Prostate gland (tissue), 2 donors: ENCODE measurements around the gene CNTN5. TPM values are rescaled to one million over a fixed set of nuclear protein-coding genes. Genes with fewer than 3 reads are reported as not detected.
"Not testable (repeated sequence)": the region's sequence is repeated elsewhere in the genome, so short reads cannot be mapped to it uniquely, and the experiment has no call there.

ENCODE experiments used
- DNase-seq: peaks from one replicate; pipeline ENCODE4 v3.0.0-alpha.2; 2019; ENCODE audit warnings: low spot score
- H3K27ac ChIP-seq, 2 donors: fragments of 200-600 bp; sonication (generic); 2 replicates each; pipeline ENCODE4 v1.5.1; 2017 to 2019
- H3K27me3 ChIP-seq: fragments of 200-600 bp; sonication (generic); replicated peaks from 2 replicates; pipeline ENCODE4 v1.5.1; 2019; ENCODE audit not compliant: insufficient read depth
- H3K36me3 ChIP-seq, 2 donors: fragments of 200-600 bp; sonication (generic); 1 replicate in 1 of 2; 2 replicates in 1 of 2; pipeline versions ENCODE4 v1.5.1 to v1.8.1; 2017 to 2019
- H3K4me1 ChIP-seq: fragments of 200-600 bp; sonication (generic); replicated peaks from 2 replicates; pipeline ENCODE4 v1.5.1; 2019
- H3K4me3 ChIP-seq, 2 donors: fragments of 200-600 bp; sonication (generic); 2 replicates each; pipeline ENCODE4 v1.5.1; 2017 to 2019
- H3K9me3 ChIP-seq: fragments of 200-600 bp; sonication (generic); 2 replicates; pipeline ENCODE4 v1.5.1; 2017
- POLR2A ChIP-seq: fragments of 450-650 bp; IDR thresholded peaks from one replicate; pipeline ENCODE4 v1.6.1; 2016; ENCODE audit warnings: antibody characterized with exemption, mild to moderate bottlenecking
- POLR2AphosphoS5 ChIP-seq: sonication (generic); formaldehyde crosslinking; IDR thresholded peaks from one replicate; pipeline ENCODE4 v1.6.1; 2017; ENCODE audit warnings: antibody characterized with exemption
- WGBS: methylation state at CpG from one replicate; pipeline ENCODE4 v1.1.5; 2018; 5-methylcytosine and 5-hydroxymethylcytosine counted together
- intact Hi-C: fragments of 100-400 bp; cut with DNase I; formaldehyde crosslinking; loops from one replicate; pipeline ENCODE4 v1.14.2; 2022
- total RNA-seq, 2 donors: library from RNA; depleted of rRNA; stranded (reverse); fragments of >200 nt; gene quantifications; one replicate each; pipeline ENCODE4 v1.1.0, GENCODE V29; 2016
- TF ChIP-seq, protein P1 (sequence below), 4 experiments: fragments of 200-600 bp in 2 of 4; fragments of 450-650 bp in 2 of 4; sonication (generic) in 2 of 4; IDR thresholded peaks; 1 replicate in 3 of 4; 2 replicates in 1 of 4; pipeline ENCODE4 v1.5.1; 2016 to 2019; ENCODE audit warnings: antibody characterized with exemption in 4 of 4, mild to moderate bottlenecking in 2 of 4, moderate library complexity in 2 of 4

The CNTN5 gene
- total RNA-seq, 2 donors from 2014 or later = 1.0 TPM; not detected in 1

DNA sequence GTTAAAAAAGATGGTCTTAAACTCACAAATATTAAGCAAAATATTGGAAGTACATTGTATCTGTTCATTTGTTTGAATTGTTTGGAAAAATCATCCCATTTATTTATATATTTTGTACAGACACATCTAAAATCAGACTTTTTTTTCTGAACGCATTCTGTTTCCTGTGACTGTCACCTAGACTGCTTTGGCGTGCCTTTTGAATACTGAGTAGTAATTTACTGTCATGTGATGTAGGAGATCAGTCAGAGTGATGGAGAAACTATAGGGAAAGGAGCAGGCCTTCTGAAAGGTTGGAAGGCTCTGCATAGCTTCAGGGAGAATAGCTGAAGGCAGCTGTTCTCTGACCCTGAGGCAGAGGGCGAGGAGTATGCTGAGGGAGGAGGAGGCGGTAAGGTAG, 1214.3 kb downstream of the CNTN5 start:
- WGBS = 62% methylated on average over 4 of the region's 4 CpGs
- DNase-seq = no peak
- TF ChIP-seq, protein P1, sequence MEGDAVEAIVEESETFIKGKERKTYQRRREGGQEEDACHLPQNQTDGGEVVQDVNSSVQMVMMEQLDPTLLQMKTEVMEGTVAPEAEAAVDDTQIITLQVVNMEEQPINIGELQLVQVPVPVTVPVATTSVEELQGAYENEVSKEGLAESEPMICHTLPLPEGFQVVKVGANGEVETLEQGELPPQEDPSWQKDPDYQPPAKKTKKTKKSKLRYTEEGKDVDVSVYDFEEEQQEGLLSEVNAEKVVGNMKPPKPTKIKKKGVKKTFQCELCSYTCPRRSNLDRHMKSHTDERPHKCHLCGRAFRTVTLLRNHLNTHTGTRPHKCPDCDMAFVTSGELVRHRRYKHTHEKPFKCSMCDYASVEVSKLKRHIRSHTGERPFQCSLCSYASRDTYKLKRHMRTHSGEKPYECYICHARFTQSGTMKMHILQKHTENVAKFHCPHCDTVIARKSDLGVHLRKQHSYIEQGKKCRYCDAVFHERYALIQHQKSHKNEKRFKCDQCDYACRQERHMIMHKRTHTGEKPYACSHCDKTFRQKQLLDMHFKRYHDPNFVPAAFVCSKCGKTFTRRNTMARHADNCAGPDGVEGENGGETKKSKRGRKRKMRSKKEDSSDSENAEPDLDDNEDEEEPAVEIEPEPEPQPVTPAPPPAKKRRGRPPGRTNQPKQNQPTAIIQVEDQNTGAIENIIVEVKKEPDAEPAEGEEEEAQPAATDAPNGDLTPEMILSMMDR (IDR thresholded peaks at IDR 0.05) = no peak
- TF ChIP-seq POLR2AphosphoS5 = no peak
- TF ChIP-seq POLR2A = no peak
- no peaks in the 10 kb centered on the region for H3K27me3 ChIP-seq
- no peaks in the 10 kb centered on the region for H3K9me3 ChIP-seq
- no peaks in the 10 kb centered on the region for H3K4me1 ChIP-seq
- H3K4me3 ChIP-seq = no peak overlapping the region
- no peak overlapping the region for H3K27ac ChIP-seq
- intact Hi-C loops = no loop called here
- no peaks in the 10 kb centered on the region for H3K36me3 ChIP-seq

DNA sequence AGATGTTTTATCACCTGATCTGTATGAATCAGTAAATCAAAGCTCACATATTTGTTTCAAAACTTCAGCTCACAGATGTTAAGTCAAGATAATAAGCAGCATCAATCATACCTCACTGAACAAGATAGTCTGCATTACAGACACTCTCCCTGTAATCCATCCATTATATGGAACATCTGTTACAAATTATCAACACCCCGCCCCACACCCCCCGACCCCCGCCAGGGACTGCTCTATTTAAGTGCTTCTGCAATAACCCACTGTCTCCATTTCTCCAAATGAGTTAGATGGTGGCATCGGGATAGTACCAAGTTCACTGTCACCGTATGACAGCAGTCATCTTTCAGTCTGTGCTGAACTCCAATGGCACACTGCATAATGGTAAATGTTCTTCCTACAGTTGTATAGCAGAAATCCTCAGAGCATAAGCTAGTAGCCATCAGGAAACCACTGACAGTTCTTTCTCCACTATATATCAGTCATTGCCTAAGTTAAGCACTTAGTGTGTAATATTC, 1219.3 kb downstream of the CNTN5 start:
- intact Hi-C loops = no loop called here
- Histone ChIP-seq H3K9me3 (no peaks in the 10 kb centered on the region), H3K4me1 (no peaks in the 10 kb centered on the region), H3K27me3 (no peaks in the 10 kb centered on the region), H3K36me3 (no peaks in the 10 kb centered on the region), H3K4me3 (no peak overlapping the region), H3K27ac (no peak overlapping the region)
- WGBS = 57% methylated on average over 5 of the region's 5 CpGs
- no peak for DNase-seq
- no peak for TF ChIP-seq POLR2AphosphoS5
- TF ChIP-seq, protein P1 (IDR thresholded peaks at IDR 0.05) = no peak
- TF ChIP-seq POLR2A = no peak

DNA sequence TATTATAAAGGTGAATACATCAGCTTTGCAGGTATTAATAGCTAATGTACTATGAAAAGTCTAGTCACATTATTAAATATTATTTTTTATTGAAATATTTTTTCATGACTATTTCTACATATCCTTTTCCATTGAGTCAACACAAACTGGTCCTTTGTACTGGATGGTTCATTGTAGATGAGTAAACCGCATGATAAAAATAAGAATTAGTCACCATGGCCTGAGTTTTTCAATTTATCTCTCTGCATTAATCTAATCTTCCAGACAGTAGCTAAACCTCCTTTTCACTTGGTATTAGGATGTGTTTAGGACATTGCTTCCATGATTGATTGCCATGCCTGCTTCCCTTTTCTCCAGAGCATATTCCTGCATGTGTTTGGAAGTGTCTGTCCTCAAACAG, 1227.0 kb downstream of the CNTN5 start:
- WGBS = 95% methylated on average over 1 of the region's 1 CpG
- no peaks in the 10 kb centered on the region for H3K36me3 ChIP-seq
- H3K27ac ChIP-seq = no peak overlapping the region
- H3K4me1 ChIP-seq = no peaks in the 10 kb centered on the region
- no peak overlapping the region for H3K4me3 ChIP-seq
- no peak for DNase-seq
- H3K9me3 ChIP-seq = no peaks in the 10 kb centered on the region
- no peaks in the 10 kb centered on the region for H3K27me3 ChIP-seq
- intact Hi-C loops = no loop called here
- TF ChIP-seq POLR2AphosphoS5 (no peak), POLR2A (no peak)
- TF ChIP-seq, protein P1 (IDR thresholded peaks at IDR 0.05) = no peak

DNA sequence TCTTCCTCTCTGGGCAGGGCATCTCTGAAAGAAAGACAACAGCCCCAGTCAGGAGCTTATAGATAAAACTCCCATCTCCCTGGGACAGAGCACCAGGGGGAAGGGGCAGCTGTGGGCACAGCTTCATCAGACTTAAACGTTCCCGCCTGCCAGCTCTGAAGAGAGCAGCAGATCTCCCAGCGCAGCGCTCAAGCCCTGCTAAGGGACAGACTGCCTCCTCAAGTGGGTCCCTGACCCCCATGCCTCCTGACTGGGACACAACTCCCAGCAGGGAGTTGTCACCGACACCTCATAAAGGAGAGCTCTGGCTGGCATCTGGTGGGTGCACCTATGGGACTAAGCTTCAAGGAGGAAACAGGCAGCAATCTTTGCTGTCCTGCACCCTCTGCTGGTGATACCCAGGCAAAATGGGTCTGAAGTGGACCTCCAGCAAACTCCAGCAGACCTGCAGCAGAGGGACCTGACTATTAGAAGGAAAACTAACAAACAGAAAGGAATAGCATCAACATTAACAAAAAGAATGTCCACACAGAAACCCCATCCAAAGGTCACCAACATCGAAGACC, 1236.6 kb downstream of the CNTN5 start:
- H3K9me3 ChIP-seq, H3K36me3 ChIP-seq, H3K4me1 ChIP-seq: not testable (repeated sequence)

DNA sequence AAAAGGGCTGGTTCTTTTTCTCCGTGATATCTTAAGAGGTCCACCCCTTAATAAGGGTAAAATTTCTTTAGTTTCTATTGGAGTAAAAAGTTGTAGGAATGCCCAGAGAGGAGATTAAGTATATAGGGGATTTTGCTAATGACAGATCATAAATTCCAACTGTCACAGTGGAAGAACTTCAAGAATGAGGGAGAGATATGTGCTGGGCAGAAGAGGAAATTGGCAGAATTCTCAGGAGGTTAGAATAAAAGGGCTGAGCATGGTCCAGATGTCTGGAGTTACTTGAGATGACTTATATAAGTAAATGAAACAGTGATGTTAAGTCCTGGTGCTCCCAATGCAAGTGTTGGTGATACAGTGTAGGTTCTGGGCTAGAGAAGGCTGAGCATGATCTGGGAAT, 1248.8 kb downstream of the CNTN5 start:
- intact Hi-C loops = no loop called here
- DNase-seq = no peak
- WGBS = 78% methylated on average over 1 of the region's 1 CpG
- no peaks in the 10 kb centered on the region for H3K27me3 ChIP-seq
- no peaks in the 10 kb centered on the region for H3K9me3 ChIP-seq
- no peaks in the 10 kb centered on the region for H3K36me3 ChIP-seq
- no peaks in the 10 kb centered on the region for H3K4me1 ChIP-seq
- no peak overlapping the region for H3K27ac ChIP-seq
- H3K4me3 ChIP-seq = no peak overlapping the region
- no peak for TF ChIP-seq POLR2A
- TF ChIP-seq POLR2AphosphoS5 = no peak
- TF ChIP-seq, protein P1 (IDR thresholded peaks at IDR 0.05) = no peak

More for the DNA sequence above, 1236.6 kb downstream of the CNTN5 start:
- intact Hi-C loops, DNase-seq, H3K27ac ChIP-seq, H3K27me3 ChIP-seq, H3K4me3 ChIP-seq: not testable (repeated sequence)
- WGBS = 96% methylated on average over 5 of the region's 6 CpGs
